Cardiac muscle cell (in vitro differentiated cells and primary cell): Measurements from ENCODE around the gene EFNA4. TPM values are rescaled to one million over a fixed set of nuclear protein-coding genes. Genes with fewer than 3 reads are reported as not detected.

ENCODE experiments used
- DNase-seq, 2 donors: peaks; one replicate each; pipeline versions ENCODE4 v3.0.0 to v3.0.0-alpha.2; 2010 to 2017; ENCODE audit warnings: low read depth in 1 of 2, low spot score in 1 of 2
- H3K27ac ChIP-seq: fragments of 200-600 bp; sonication (generic); 2 replicates; pipeline ENCODE4 v1.5.1; 2016
- H3K27me3 ChIP-seq: fragments of 200-600 bp; sonication (generic); 2 replicates; pipeline ENCODE4 v1.6.0; 2016; ENCODE audit warnings: control low read depth
- H3K36me3 ChIP-seq: fragments of 200-600 bp; sonication (generic); 2 replicates; pipeline ENCODE4 v1.5.1; 2016; ENCODE audit warnings: control low read depth
- H3K4me1 ChIP-seq: fragments of 200-600 bp; sonication (generic); 2 replicates; pipeline ENCODE4 v1.8.1; 2017; ENCODE audit warnings: low read depth, mild to moderate bottlenecking, mixed run types
- H3K4me3 ChIP-seq: fragments of 200-600 bp; sonication (generic); 2 replicates; pipeline ENCODE4 v1.5.1; 2016; ENCODE audit warnings: mild to moderate bottlenecking
- H3K9me3 ChIP-seq: fragments of 200-600 bp; sonication (generic); 2 replicates; pipeline ENCODE4 v1.5.1; 2017; ENCODE audit warnings: low read depth, mild to moderate bottlenecking, control low read depth
- polyA plus RNA-seq: library from polyadenylated mRNA; unstranded; fragments of >200 nt; fragmentation: Nextera tagmentation; extraction: Ambion mirVana; gene quantifications from 2 replicates; pipeline ENCODE4 v1.2.1, GENCODE V29; 2016
- total RNA-seq: library from RNA; depleted of rRNA; stranded (reverse); fragments of >200 nt; gene quantifications from 2 replicates; pipeline ENCODE4 v1.2.3, GENCODE V29; 2016
- TF ChIP-seq, protein P1 (sequence below): IDR thresholded peaks from 2 replicates; pipeline ENCODE4 v1.5.1; 2012; ENCODE audit warnings: low read depth, mild to moderate bottlenecking, low read length

Gene EFNA4
- total and polyA plus RNA-seq, 2 experiments from 2014 or later: 29.2 to 29.6 TPM

DNA sequence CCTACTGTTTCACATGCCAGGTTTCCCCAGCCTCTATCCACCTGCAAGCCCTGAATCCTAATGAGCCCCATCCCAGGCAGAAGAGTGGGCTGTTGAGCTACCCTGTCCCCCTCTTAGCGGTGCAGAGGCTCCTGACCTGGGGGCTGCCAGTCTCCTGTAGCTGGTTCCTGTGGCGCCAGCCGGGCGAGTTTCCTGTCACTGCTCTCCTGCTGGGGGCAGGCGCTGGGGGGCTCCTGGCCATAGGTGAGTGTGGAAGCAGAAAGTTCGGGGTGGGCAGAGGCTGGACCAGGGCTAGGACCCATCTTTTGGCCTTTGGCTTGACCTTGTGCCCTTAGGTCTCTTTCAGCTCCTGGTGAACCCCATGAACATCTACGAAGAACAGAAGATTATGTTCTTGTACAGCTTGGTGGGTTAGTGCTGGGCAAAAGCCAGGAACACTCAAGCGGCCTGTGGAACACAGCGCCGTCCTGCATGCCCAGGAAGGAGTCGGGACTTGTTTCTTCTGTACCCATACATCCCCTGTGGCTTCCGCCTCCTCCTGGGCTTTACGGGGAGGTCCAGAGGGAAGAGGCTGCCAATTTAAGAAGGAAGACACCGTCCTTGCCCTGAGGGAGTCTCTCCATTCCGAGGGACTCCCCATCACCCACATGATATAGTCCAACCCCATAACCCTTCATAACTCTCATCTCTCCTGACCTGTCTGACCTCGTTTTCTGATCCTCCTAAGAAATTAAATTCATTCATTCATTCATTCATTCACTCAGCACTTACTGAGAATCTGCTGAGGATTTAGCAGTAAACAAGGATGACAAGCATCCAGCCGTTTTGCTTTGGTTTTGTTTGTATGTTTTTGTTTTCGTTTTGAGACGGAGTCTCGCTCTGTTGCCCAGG lies 29.0 kb upstream of the EFNA4 start:
- no peak overlapping the region for H3K4me3 ChIP-seq
- H3K4me1 ChIP-seq: no peaks in the 10 kb centered on the region
- H3K9me3 ChIP-seq: no peaks in the 10 kb centered on the region
- no peaks in the 10 kb centered on the region for H3K27me3 ChIP-seq
- H3K27ac ChIP-seq: no peak overlapping the region
- TF ChIP-seq, protein P1, sequence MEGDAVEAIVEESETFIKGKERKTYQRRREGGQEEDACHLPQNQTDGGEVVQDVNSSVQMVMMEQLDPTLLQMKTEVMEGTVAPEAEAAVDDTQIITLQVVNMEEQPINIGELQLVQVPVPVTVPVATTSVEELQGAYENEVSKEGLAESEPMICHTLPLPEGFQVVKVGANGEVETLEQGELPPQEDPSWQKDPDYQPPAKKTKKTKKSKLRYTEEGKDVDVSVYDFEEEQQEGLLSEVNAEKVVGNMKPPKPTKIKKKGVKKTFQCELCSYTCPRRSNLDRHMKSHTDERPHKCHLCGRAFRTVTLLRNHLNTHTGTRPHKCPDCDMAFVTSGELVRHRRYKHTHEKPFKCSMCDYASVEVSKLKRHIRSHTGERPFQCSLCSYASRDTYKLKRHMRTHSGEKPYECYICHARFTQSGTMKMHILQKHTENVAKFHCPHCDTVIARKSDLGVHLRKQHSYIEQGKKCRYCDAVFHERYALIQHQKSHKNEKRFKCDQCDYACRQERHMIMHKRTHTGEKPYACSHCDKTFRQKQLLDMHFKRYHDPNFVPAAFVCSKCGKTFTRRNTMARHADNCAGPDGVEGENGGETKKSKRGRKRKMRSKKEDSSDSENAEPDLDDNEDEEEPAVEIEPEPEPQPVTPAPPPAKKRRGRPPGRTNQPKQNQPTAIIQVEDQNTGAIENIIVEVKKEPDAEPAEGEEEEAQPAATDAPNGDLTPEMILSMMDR: no peak
- no peak for DNase-seq
- H3K36me3 ChIP-seq: no peaks in the 10 kb centered on the region

DNA sequence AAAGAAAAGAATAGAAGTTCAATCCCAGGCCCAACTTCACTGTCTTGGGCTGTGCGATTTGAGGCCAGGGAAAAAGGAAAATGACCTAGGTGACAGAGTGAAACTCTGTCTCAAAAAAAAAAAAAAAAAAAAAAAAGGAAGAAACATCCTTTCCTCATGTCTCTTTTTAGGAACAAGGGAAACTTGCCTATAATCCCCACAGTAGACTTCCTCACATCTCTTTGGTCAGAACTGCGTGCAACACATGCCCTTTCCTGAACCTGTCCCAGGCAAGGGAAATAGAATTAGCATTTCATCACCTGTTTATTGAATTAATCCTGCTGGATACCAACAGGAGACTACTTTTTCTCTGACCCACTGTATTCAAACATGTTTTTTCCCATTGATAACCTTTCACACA lies 27.6 kb upstream of the EFNA4 start:
- Histone ChIP-seq H3K27me3 (no peaks in the 10 kb centered on the region), H3K4me1 (no peaks in the 10 kb centered on the region), H3K9me3 (no peaks in the 10 kb centered on the region), H3K27ac (no peak overlapping the region), H3K4me3 (no peak overlapping the region), H3K36me3 (no peaks in the 10 kb centered on the region)
- TF ChIP-seq, protein P1: no peak
- DNase-seq: no peak

DNA sequence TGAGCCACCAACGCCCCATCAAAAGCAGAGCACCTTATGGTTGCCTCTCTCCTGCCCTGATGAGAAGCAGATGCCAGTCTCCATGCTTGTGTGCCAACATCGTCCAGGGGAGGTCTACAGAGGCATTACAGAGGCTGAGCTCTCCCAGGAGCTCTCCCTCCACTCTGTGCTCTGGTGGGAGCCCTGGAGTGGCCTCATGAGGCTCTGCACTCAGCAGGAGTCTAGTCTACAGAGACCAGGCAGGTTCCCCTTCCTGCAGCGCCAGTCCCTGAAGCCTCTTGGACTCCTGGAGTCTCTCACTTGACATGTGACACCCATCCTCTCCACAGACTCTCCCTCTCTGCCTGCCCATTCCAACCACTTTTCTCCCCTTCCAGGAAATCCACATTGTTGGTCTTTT lies 26.5 kb upstream of the EFNA4 start:
- no peaks in the 10 kb centered on the region for H3K27me3 ChIP-seq
- H3K9me3 ChIP-seq: no peaks in the 10 kb centered on the region
- no peak overlapping the region for H3K27ac ChIP-seq
- H3K36me3 ChIP-seq: no peaks in the 10 kb centered on the region
- TF ChIP-seq, protein P1: no peak
- H3K4me3 ChIP-seq: no peak overlapping the region
- no peak for DNase-seq
- no peaks in the 10 kb centered on the region for H3K4me1 ChIP-seq

DNA sequence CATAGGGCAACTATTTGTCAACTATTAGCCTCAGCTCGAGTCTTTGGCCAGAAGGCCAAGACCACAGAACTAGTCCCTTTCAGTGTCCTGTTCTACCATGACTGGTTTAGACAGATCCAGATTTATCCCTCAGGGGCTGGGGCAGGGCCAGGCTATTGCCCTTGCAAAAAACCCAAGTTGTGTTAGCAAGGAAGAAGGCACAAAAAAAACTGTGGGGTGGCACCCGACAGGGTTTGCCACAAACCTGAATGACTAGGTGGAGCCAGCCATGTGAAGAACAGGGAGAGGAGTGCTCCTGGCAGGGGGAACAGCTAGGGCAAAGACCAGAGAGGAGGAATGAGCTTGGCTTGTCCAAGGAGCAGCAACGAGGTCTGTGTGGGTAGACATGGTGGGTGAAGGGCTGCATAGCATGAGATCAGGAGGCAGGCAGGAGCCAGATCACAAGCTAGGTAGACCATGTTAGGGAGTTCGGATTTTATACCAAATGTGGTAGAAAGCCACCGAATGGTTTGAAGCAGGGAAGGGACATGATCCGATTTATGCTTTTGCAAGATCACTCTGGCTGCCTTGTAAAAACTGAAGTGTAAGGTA lies 25.6 kb upstream of the EFNA4 start:
- DNase-seq: no peak
- no peaks in the 10 kb centered on the region for H3K9me3 ChIP-seq
- H3K27me3 ChIP-seq: no peaks in the 10 kb centered on the region
- H3K27ac ChIP-seq: no peak overlapping the region
- H3K4me1 ChIP-seq: no peaks in the 10 kb centered on the region
- no peaks in the 10 kb centered on the region for H3K36me3 ChIP-seq
- no peak overlapping the region for H3K4me3 ChIP-seq
- TF ChIP-seq, protein P1: no peak

DNA sequence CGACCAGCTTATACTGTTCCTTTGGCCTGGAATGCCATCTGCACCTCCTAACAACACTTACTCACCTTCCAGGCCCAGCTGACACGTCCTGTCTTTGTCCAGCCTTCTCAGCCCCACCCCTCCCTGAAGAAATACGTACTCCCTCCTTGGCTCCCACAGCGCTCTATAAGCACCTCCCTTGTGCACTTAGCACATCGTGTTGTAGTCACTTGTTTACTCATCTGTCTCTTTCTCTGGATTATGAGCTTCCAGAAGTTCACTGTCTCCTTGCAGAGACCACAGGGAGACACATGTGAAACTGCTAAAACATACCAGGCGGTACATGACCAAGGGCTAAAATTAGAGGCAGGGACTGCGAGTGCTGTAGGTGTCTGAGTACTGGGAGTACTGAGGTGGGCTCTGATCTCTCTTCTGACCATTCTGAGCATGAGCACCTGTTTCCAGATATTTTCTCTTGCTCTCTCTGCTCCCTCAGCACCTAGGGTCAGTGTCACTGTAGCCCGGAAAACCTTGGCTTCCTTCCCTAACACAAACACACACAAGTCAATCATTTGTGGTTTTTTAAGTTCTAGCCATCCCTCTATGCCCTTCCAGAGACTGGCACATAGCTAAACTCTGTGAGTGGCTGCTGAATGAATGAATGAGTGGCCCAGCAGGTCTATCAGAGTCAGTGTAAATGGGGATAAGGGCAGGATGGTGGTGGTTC lies 24.8 kb upstream of the EFNA4 start:
- no peak for DNase-seq
- no peak overlapping the region for H3K4me3 ChIP-seq
- TF ChIP-seq, protein P1: no peak
- H3K9me3 ChIP-seq: no peaks in the 10 kb centered on the region
- H3K27ac ChIP-seq: no peak overlapping the region
- no peaks in the 10 kb centered on the region for H3K27me3 ChIP-seq
- H3K4me1 ChIP-seq: no peaks in the 10 kb centered on the region
- no peaks in the 10 kb centered on the region for H3K36me3 ChIP-seq
